ENCODE data around the gene RDH16.
"Not testable (repeated sequence)": the region's sequence is repeated elsewhere in the genome, so short reads cannot be mapped to it uniquely, and the experiment has no call there.

DNA sequence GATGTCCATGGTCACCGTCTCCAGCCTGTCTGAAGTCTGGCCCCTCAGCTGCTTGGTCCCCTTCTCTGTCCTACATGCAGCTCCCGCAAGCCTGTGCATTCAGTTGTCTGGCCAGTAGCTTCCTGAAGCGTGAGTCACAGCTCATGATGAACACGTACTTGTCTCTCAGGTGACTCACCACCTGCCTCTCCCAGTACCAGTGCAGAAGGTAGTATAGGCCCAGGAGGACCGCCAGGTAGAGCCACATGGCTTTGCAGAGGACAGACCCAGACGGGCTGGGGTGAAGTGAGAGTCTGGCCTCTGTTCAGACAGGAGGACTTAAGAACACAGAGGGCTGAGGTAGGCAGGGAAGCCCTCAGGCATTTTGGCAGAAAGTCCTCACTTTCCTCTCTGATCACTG, 28.3 kb upstream of the RDH16 start:
- TF ChIP-seq, protein P1, sequence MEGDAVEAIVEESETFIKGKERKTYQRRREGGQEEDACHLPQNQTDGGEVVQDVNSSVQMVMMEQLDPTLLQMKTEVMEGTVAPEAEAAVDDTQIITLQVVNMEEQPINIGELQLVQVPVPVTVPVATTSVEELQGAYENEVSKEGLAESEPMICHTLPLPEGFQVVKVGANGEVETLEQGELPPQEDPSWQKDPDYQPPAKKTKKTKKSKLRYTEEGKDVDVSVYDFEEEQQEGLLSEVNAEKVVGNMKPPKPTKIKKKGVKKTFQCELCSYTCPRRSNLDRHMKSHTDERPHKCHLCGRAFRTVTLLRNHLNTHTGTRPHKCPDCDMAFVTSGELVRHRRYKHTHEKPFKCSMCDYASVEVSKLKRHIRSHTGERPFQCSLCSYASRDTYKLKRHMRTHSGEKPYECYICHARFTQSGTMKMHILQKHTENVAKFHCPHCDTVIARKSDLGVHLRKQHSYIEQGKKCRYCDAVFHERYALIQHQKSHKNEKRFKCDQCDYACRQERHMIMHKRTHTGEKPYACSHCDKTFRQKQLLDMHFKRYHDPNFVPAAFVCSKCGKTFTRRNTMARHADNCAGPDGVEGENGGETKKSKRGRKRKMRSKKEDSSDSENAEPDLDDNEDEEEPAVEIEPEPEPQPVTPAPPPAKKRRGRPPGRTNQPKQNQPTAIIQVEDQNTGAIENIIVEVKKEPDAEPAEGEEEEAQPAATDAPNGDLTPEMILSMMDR (IDR thresholded peaks at IDR 0.05; ENCODE audit: low read length) = not testable (repeated sequence)
- not testable (repeated sequence) for TF ChIP-seq EZH2 (IDR thresholded peaks at IDR 0.05; ENCODE audit: borderline replicate concordance, low read length)

Measured in OCI-LY1 (cell line).